H7 (cell line): ENCODE results near the gene PBLD. TPM values are rescaled to one million over a fixed set of nuclear protein-coding genes. Genes with fewer than 3 reads are reported as not detected.
"Not testable (repeated sequence)": the region's sequence is repeated elsewhere in the genome, so short reads cannot be mapped to it uniquely, and the experiment has no call there.

ENCODE experiments used
- DNase-seq: peaks from one replicate; pipeline ENCODE4 v3.0.0; 2012
- H3K27me3 ChIP-seq: 2 replicates; pipeline ENCODE4 v1.6.0; 2011; ENCODE audit warnings: mild to moderate bottlenecking, low read length; ENCODE audit not compliant: control insufficient read depth, insufficient read depth
- H3K36me3 ChIP-seq: replicated peaks from 2 replicates; pipeline ENCODE4 v1.5.1; 2011; ENCODE audit warnings: low read length; ENCODE audit not compliant: control insufficient read depth, insufficient read depth
- H3K4me3 ChIP-seq: 2 replicates; pipeline ENCODE4 v1.5.1; 2011; ENCODE audit warnings: low read depth, mild to moderate bottlenecking, control low read depth, low read length, moderate library complexity; ENCODE audit not compliant: insufficient read depth
- total RNA-seq: library from RNA; depleted of rRNA; stranded (reverse); fragments of >200 nt; shearing (Covaris generic); gene quantifications from 2 replicates; pipeline ENCODE4 v1.2.3, GENCODE V29; 2014

PBLD gene
- total RNA-seq, 1 experiment from 2014 or later, result 1.4 TPM

- DNase-seq, result no peak
- Histone ChIP-seq H3K4me3 (no peak overlapping the region), H3K27me3 (no peaks in the 10 kb centered on the region), H3K36me3 (peaks cover 20% of the 10 kb centered on the region)
Measured at GRCh38 chr10:68336754-68337351, 4.1 kb upstream of the PBLD start.

DNA sequence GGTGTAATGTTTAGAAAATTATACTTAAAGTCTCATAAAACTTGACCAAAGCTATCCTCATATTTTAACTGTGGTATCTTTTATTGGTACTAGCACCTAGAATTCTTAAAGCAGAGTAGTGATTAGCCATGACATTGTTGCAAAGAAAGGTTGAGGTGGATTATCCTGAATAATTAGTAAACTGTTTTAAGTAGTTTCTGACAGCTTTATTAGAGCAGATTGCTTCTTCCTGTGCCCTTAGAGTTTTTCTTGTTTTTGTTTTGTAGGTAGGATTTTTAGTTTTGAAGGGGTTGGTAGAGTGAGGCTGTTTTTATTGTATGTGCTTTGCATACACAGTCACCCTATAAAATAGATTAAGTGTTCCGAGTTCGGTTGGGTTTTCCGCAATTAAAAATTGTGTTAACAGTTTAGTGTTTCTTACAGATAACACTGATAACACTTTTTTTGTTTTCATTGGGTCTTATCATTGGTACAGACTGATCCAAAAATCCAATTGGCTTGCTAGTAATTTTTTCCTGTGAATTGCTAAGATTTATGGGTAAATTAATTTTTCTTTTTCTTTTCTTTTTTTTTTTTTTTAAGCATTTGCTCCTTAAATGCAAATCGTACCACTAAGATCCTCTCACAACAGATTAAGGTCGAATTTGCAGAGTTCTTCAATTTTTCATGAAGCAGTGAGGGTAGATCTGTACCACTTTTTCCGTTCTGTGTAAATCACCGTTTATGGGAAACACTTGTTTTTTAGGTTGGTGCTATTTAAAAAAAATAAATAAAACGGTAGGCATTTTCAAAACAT, 2.1 kb upstream of the PBLD start:
- no peaks in the 10 kb centered on the region for H3K27me3 ChIP-seq
- DNase-seq, result no peak
- H3K36me3 ChIP-seq, result peaks cover 9% of the 10 kb centered on the region

GRCh38 chr10:68333440-68334431, 1.0 kb upstream of the PBLD start:
- Histone ChIP-seq H3K27me3 (no peaks in the 10 kb centered on the region), H3K4me3 (peak overlapping the region; percentile 95), H3K36me3 (peaks cover 1% of the 10 kb centered on the region)
- no peak for DNase-seq

More for the DNA sequence above, 2.1 kb upstream of the PBLD start:
- H3K4me3 ChIP-seq, result peak overlapping the region; percentile 95; the same call in 1 of the 2 replicates

- no peaks in the 10 kb centered on the region; the same call in 1 of the 2 replicates for H3K36me3 ChIP-seq
- H3K4me3 ChIP-seq, result peak overlapping the region; percentile 95
- no peaks in the 10 kb centered on the region for H3K27me3 ChIP-seq
- no peak for DNase-seq
Measured at GRCh38 chr10:68333058-68333395, 299 bp upstream of the PBLD start.

DNA sequence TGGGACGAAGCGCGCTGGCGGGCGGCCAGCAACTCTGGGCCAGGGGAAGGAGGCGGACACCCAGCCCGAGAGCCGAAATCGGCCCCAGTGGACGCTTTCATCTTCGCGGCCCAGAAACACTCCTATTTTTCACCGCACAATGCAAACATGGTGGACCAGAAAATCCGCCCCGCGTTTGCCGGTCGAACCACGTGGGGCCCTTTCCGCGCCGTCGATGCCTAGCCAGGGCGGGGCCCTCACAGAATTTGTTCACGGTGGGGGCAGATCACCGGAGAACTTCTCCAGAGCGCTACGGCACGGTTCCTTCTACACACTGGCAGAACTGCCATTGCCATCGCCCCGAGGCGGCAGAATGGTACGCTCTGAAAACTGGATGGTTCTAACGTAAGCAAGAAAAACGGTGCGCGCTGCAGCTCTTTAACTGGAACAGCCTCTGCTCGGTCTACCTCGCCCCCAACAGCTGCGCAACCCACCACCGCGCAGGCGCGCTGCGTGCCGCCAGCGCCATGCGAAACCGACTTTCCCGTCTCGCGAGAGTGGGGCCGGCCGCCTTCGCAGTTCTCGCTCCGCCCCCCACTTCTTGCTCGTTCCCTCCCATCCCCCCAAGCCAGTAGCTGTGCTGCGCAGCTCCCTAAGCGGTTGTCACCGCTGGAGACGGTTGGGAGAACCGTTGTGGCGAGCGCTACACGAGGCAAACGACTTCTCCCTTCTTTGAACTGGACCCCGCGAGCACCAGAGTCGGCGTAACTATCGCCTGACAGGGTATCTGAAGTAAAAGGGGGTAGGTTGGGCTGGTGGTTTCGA, 1.1 kb downstream of the PBLD start, which contains the start of gene HNRNPH3:
Gene HNRNPH3 (plus strand): TSS at position 610 of the 804 bp plus-strand sequence. CDS start 5,158 bp downstream, outside the sequence.
- Histone ChIP-seq H3K27me3 (no peaks in the 10 kb centered on the region), H3K36me3 (no peaks in the 10 kb centered on the region), H3K4me3 (peak within 1 kb of the TSS; percentile 95)
- DNase-seq, result peak; percentile 95

GRCh38 chr10:68330852-68331454, 1.8 kb downstream of the PBLD start:
- no peaks in the 10 kb centered on the region for H3K36me3 ChIP-seq
- no peaks in the 10 kb centered on the region for H3K27me3 ChIP-seq
- peak overlapping the region; percentile 95 for H3K4me3 ChIP-seq
- DNase-seq, result no peak

- Histone ChIP-seq H3K27me3 (no peaks in the 10 kb centered on the region), H3K36me3 (no peaks in the 10 kb centered on the region), H3K4me3 (no peak overlapping the region)
- no peak for DNase-seq
Measured at GRCh38 chr10:68329506-68329861, 3.2 kb downstream of the PBLD start.

DNA sequence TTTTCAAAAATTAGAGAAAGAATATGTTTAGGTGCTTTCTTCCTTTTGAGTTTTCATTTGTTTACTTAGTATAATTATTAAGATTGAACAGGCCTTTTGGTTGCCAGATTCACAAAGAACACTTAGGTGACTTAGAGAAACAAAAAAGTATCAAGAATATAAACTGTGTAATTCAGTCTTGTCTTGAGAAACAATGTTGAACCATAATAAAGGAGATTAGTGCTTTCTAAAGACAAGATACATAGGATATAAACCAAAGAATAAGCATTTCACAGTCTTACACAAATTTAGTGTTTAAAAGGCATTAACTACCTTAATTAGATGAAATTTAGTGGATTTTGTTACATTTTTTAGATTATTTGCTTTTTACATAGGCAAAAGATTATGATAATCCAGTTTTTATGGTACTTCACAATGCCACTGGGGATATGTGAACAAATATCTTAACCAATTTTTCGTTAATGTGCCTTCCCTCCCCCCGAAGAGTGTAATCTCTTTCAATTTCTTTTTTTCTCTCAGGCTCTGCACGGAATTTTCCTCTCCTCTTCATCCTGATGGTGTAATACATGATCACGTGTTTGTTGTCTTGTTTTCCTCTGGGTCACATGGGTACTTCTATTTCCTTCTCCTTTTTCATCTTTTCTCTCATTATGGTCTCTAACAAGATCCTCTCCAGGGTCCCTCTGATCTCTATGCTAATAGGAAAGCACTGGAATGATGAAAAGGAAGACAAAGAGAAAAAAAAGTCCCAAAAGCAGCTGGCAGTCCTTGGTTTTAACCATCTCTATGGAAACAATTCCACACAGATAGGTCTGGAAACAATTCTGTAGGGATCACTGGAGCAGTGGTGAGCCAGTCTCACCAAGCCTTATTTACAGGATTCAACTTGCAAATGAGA, 4.6 kb downstream of the PBLD start:
- peak; percentile 52 for DNase-seq
- Histone ChIP-seq H3K36me3 (no peaks in the 10 kb centered on the region), H3K4me3 (no peak overlapping the region), H3K27me3 (no peaks in the 10 kb centered on the region)

DNA sequence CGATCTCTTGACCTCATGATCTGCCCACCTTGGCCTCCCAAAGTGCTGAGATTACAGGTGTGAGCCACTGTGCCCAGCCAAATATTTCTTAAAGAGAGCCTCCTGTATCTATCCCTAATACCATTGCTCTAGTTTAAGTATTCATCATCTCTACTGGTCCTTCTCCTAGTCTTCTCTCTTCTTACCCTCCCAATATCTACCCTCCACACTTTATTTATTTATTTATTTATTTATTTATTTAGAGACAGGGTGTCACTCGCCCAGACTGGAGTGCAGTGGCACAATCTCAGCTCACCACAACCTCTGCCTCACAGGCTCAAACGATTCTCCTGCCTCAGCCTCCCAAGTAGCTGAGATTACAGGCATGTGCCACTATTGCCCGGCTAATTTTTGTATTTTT, 8.3 kb downstream of the PBLD start:
- not testable (repeated sequence) for H3K27me3 ChIP-seq, DNase-seq, H3K4me3 ChIP-seq, H3K36me3 ChIP-seq

DNA sequence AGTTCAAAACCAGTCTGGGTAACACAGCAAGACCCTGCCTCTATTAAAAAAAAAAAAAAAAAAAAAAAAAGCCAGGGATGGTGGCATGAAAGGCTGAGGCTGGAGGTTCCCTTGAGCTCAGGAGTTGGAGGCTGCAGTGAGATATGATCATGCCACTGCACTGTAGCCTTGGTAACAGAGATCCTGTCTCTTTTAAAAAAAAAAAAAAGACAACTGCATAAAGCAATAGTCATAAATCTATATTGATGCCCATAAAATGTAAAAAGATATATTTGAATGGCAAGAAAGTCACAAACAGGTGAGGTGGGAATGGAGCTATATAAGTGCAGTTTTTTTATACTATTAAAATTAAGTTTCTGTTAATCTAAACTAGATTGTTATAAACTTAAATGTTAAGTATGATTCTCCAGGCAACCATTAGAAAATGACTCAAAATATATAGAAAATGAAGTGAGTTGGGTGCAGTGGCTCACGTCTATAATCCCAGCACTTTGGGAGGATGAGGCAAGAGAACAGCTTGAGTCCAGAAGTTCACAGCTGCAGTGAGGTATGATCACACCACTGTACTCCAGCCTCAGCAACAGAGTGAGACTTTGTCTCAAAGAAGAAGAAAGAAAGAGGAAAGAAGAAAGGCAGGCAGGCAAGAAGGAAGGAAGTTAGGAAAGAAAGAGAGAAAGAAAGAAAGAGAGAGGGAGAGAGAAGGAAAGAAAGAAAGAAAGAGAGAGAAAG, 14.2 kb downstream of the PBLD start:
- DNase-seq, result no peak
- no peaks in the 10 kb centered on the region for H3K36me3 ChIP-seq
- no peak overlapping the region for H3K4me3 ChIP-seq
- no peaks in the 10 kb centered on the region for H3K27me3 ChIP-seq

DNA sequence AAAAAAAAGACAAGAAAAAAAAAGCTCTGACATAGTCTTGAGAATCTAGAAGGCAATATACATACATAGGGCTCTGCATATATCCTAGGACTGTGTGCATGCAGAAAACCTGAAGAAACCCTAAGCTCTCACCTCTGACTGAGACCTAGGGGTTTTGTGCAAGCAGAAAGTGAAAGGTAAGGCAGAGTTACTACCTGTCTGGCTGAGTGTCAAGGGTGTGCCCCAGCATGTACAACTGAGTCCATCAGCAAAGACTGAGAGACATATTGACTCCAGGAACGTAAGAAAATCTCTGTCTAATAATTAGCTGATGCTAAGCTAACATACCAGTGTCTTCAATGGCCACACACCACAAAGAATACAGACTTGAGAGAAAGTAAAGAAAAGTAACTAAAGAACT, 17.1 kb downstream of the PBLD start:
- no peaks in the 10 kb centered on the region for H3K36me3 ChIP-seq
- no peak overlapping the region for H3K4me3 ChIP-seq
- no peaks in the 10 kb centered on the region for H3K27me3 ChIP-seq
- no peak for DNase-seq

DNA sequence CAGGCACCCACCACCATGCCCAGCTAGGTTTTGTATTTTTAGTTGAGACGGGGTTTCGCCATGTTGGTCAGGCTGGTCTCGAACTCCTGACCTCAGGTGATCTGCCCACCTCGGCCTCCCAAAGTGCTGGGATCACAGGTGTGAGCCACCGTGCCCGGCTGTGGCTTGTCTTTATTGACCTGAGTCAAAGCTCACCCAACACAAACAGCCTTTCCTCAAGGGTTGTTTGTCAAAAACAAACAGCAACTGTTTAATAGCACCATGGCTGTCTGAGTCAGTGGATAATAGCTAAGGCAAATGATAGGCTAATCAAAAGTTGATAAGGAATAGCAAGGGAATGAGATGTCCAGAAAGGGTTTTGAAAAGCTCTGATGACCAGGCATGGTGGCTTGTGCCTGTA, 17.8 kb downstream of the PBLD start:
- DNase-seq, result not testable (repeated sequence)

More for the DNA sequence above, 17.8 kb downstream of the PBLD start:
- not testable (repeated sequence) for H3K36me3 ChIP-seq, H3K4me3 ChIP-seq, H3K27me3 ChIP-seq
